H54 (cell line): ENCODE results near the gene ALDOC.

Experiments used
- DNase-seq: peaks from one replicate; pipeline ENCODE4 v3.0.0; 2011; ENCODE audit warnings: low spot score, mixed read lengths; ENCODE audit not compliant: insufficient read length
- FAIRE-seq: peaks from 3 replicates; lab custom pipeline; 2011; peaks lifted over from hg19 to GRCh38; lab: Jason Lieb, UNC
- POLR2A ChIP-seq: IDR thresholded peaks from 2 replicates; pipeline ENCODE4 v1.6.1; 2011; ENCODE audit warnings: low read depth, mild to moderate bottlenecking, low read length

Gene ALDOC

GRCh38 chr17:28541439-28541838 is 35.3 kb downstream of the ALDOC start:
- FAIRE-seq = no peak
- no peak for TF ChIP-seq POLR2A

GRCh38 chr17:28540231-28540630 is 36.5 kb downstream of the ALDOC start:
- TF ChIP-seq POLR2A = no peak
- no peak for DNase-seq
- no peak for FAIRE-seq

More at GRCh38 chr17:28541439-28541838, 35.3 kb downstream of the ALDOC start:
- DNase-seq = no peak

- DNase-seq (no peak), FAIRE-seq (no peak)
- no peak for TF ChIP-seq POLR2A
Observed at GRCh38 chr17:28538296-28538895, 38.3 kb downstream of the ALDOC start.

DNA sequence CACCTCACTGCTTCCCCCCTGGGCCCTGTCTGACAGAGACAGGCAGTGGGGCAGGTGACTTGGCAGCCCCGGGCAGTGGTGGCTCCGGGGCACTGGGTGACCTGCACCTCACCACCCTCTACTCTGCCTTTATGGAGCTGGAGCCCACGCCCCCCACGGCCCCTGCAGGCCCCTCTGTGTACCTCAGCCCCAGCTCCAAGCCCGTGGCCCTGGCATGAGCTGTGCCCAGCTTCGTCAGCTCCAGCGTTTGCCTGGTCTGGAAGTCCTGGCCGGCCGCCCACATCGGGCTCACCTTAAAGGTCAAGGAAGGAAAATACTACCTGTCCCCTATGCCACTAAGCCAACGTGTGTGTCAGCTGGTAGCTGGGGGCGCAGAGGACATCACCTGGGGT is 39.5 kb downstream of the ALDOC start:
- FAIRE-seq (no peak), DNase-seq (no peak)
- TF ChIP-seq POLR2A = no peak

DNA sequence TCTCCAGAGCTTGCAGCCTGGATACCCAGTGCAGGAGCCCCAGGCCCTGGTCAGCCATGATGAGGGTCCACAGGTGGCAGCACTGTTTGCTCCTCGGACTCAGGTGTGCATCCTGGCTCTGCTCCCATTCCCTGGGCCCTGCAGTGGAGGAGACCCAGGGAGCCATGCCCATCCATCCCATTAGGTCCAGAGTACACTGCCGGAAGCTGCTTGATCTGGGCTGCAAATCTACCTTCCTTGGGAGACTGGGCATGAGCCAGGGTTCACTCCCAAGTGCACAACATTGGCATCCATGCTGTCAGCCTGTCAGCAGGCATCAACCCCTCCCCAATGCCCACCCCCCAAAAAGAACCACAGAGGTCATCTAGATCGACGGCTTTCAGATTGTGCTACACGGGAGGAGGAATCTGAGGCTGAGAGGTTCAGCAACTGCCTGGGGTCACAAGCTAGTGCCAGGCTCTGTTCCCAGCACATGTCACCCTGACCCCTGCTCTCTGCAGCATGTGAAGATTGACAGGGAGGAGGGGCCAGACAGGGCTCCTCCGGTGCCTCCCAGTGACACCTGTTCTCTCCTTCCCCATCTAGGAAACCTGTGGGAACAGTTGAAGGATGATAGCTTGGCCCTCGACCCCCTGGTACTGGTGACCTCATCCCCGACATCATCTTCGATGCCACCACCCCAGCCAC is 40.0 kb downstream of the ALDOC start:
- FAIRE-seq = no peak
- TF ChIP-seq POLR2A = no peak
- no peak for DNase-seq

DNA sequence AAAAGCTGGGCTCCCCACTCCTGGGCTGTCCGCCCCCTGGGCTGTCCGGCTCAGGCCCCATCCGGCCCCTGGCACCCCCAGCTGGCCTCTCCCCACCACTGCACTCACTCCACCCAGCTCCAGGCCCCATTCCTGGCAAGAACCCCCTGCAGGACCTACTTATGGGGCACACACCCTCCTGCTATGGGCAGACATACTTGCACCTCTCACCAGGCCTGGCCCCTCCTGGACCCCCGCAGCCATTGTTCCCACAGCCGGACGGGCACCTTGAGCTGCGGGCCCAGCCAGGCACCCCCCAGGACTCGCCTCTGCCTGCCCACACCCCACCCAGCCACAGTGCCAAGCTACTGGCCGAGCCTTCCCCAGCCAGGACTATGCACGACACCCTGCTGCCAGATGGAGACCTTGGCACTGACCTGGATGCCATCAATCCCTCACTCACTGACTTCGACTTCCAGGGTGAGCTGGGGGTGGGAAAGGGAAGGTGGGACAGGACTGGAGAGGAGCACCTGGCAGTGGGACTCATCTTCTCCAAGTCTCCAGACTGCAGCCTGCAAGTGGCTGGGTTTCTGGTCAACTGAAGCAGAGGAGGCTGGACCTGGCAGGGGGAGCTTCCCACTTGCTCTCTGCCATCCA is 41.8 kb downstream of the ALDOC start:
- DNase-seq (no peak), FAIRE-seq (no peak)
- TF ChIP-seq POLR2A = no peak

GRCh38 chr17:28533091-28533807 is 43.4 kb downstream of the ALDOC start:
- FAIRE-seq = no peak

GRCh38 chr17:28532050-28532960 is 44.4 kb downstream of the ALDOC start:
- TF ChIP-seq POLR2A = no peak
- no peak for FAIRE-seq
- no peak for DNase-seq

More at GRCh38 chr17:28533091-28533807, 43.4 kb downstream of the ALDOC start:
- DNase-seq = no peak
- TF ChIP-seq POLR2A = no peak

- FAIRE-seq (no peak), DNase-seq (no peak)
- no peak for TF ChIP-seq POLR2A
Observed at GRCh38 chr17:28530926-28531325, 45.8 kb downstream of the ALDOC start.

GRCh38 chr17:28530250-28530649 is 46.4 kb downstream of the ALDOC start:
- no peak for DNase-seq
- no peak for FAIRE-seq
- TF ChIP-seq POLR2A = no peak

DNA sequence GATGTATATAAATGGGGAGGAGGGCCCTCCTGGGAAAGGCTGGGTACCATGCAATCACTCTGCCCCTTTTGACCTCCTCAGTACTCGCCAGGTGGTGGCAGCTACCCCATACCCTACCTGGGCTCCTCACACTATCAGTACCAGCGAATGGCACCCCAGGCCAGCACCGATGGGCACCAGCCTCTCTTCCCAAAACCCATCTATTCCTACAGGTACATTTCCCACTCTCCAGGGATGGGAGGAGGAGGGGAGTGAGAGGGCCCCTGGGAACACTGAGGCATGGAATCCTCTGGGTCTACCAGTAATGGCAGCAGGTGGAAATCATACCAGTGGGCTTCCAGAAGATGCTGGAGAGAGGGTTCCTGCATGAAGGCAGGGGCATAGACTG is 47.7 kb downstream of the ALDOC start:
- no peak for FAIRE-seq
- TF ChIP-seq POLR2A = no peak
- DNase-seq = no peak

GRCh38 chr17:28528327-28529012 is 48.2 kb downstream of the ALDOC start:
- TF ChIP-seq POLR2A = no peak
- DNase-seq = no peak
- FAIRE-seq = no peak
